HEK293T (cell line): ENCODE measurements around the gene STX19.

ENCODE experiments used
- CTCF ChIA-PET: fragments of 350-600 bp; formaldehyde crosslinking; extraction: SDS; loops from one replicate; lab custom pipeline; 2021; ENCODE audit warnings: antibody characterized with exemption, inconsistent platforms; lab: Yijun Ruan, JAX
- POLR2A ChIA-PET: fragments of 350-600 bp; formaldehyde crosslinking; extraction: SDS; loops from one replicate; lab custom pipeline; 2020; ENCODE audit warnings: antibody characterized with exemption, inconsistent platforms; lab: Yijun Ruan, JAX
- DNase-seq: peaks from one replicate; pipeline ENCODE4 v3.0.0; 2012; ENCODE audit warnings: mixed read lengths; ENCODE audit errors: extremely low spot score
- ARNT ChIP-seq: fragments of 450-650 bp; IDR thresholded peaks from 2 replicates; pipeline ENCODE4 v1.6.1; 2017; ENCODE audit warnings: mild to moderate bottlenecking
- BHLHE40 ChIP-seq: fragments of 450-650 bp; IDR thresholded peaks from 2 replicates; pipeline ENCODE4 v1.6.1; 2016; ENCODE audit warnings: mild to moderate bottlenecking, moderate library complexity, borderline replicate concordance
- CTBP1 ChIP-seq: fragments of 450-650 bp; IDR thresholded peaks from 2 replicates; pipeline ENCODE4 v1.6.1; 2016; ENCODE audit warnings: borderline replicate concordance
- ELF4 ChIP-seq: fragments of 450-650 bp; IDR thresholded peaks from 2 replicates; pipeline ENCODE4 v1.6.1; 2017; ENCODE audit warnings: antibody characterized with exemption
- FOXA1 ChIP-seq: fragments of 450-650 bp; IDR thresholded peaks from 2 replicates; pipeline ENCODE4 v1.6.1; 2016; ENCODE audit warnings: mild to moderate bottlenecking
- FOXK2 ChIP-seq: fragments of 450-650 bp; IDR thresholded peaks from 2 replicates; pipeline ENCODE4 v1.6.1; 2016; ENCODE audit warnings: mild to moderate bottlenecking
- FOXM1 ChIP-seq: fragments of 450-650 bp; IDR thresholded peaks from 2 replicates; pipeline ENCODE4 v1.6.1; 2017; ENCODE audit warnings: mild to moderate bottlenecking, borderline replicate concordance
- HDGF ChIP-seq: fragments of 450-650 bp; IDR thresholded peaks from 2 replicates; pipeline ENCODE4 v1.6.1; 2017; ENCODE audit warnings: antibody characterized with exemption, borderline replicate concordance
- L3MBTL2 ChIP-seq: fragments of 450-650 bp; conservative IDR thresholded peaks from 2 replicates; pipeline ENCODE4 v1.6.1; 2016; ENCODE audit warnings: mild to moderate bottlenecking
- LEF1 ChIP-seq: fragments of 450-650 bp; IDR thresholded peaks from 2 replicates; pipeline ENCODE4 v1.6.1; 2017; ENCODE audit warnings: mild to moderate bottlenecking, borderline replicate concordance
- NFRKB ChIP-seq: fragments of 450-650 bp; IDR thresholded peaks from 2 replicates; pipeline ENCODE4 v1.6.1; 2016; ENCODE audit warnings: mild to moderate bottlenecking, moderate library complexity
- SP1 ChIP-seq: fragments of 450-650 bp; IDR thresholded peaks from 2 replicates; pipeline ENCODE4 v1.6.1; 2017
- SUZ12 ChIP-seq: fragments of 450-650 bp; IDR thresholded peaks from 2 replicates; pipeline ENCODE4 v1.6.1; 2016; ENCODE audit warnings: mild to moderate bottlenecking
- TARDBP ChIP-seq: fragments of 450-650 bp; IDR thresholded peaks from 2 replicates; pipeline ENCODE4 v1.6.1; 2016
- ZNF384 ChIP-seq: fragments of 450-650 bp; IDR thresholded peaks from 2 replicates; pipeline ENCODE4 v1.6.1; 2016
- TF ChIP-seq, protein P1 (sequence below): fragments of 450-650 bp; IDR thresholded peaks from 2 replicates; pipeline ENCODE4 v1.6.1; 2016

The STX19 gene

DNA sequence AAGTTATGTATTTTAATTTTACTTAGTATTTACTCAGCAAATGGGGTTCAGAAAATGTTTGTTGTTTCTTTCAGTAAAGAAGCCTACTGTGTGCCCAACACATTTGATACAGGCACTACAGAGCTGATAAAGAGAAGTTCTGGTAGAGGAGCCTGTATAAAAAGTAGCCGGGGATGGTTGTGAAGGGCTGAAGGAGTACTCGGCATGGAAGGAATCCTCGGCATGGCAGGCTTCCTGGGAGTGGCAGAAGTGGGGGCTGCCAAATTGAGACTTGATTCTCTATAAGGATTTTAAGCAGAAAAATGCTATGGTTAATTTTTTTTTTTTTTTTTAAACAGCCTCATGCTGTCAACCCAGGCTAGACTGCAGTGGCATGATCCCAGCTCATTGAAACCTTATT, 39.2 kb downstream of the STX19 start:
- ChIA-PET POLR2A (interaction anchor here (0.6 to 2.2 kb wide), 6 partner anchors 9 to 76 kb away, joined by 3 to 15 read pairs (median 6); partner anchors contain the start of genes ARL13B, DHFR2, NSUN3 and PROS1), CTCF (interaction anchor here (0.9 kb wide), 1 partner anchor 177 kb away, joined by 5 read pairs; no protein-coding TSS in a partner anchor)
- TF ChIP-seq CTBP1 = no peak
- no peak for TF ChIP-seq ZNF384
- no peak for DNase-seq

DNA sequence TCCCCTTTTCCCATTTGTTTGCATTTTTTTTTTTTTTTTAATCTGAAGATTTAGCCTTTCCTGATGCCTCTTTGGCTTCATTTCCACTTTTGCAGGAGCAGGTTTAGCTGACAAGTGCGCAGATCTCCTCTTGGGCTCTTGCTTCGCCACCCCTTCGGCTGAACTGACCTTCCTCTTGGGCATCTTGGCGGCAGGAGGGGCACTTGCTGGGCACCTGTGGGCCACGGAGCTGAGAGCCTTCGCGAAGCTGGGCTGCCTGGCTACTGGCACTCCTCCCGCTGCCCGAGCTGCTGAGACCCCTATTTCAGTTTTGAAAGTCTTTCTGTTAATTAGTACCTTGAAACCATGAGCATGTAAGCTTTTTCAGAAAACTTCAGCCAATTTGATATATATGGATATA, 39.6 kb downstream of the STX19 start:
- POLR2A ChIA-PET = interaction anchor here (1.1 to 2.2 kb wide), 4 partner anchors 9 to 74 kb away, joined by 4 to 15 read pairs (median 9); partner anchors contain the start of genes ARL13B, DHFR2, NSUN3 and PROS1
- CTCF ChIA-PET = no interaction called here
- no peak for TF ChIP-seq ZNF384
- no peak for TF ChIP-seq L3MBTL2
- TF ChIP-seq ARNT = no peak
- TF ChIP-seq NFRKB = no peak
- no peak for TF ChIP-seq FOXA1
- TF ChIP-seq FOXK2 = no peak
- no peak for TF ChIP-seq HDGF
- TF ChIP-seq BHLHE40 = no peak
- TF ChIP-seq ELF4 = no peak
- TF ChIP-seq LEF1 = no peak
- TF ChIP-seq CTBP1 = no peak
- no peak for TF ChIP-seq SP1
- no peak for TF ChIP-seq TARDBP
- no peak for TF ChIP-seq SUZ12
- TF ChIP-seq FOXM1 = no peak
- TF ChIP-seq, protein P1, sequence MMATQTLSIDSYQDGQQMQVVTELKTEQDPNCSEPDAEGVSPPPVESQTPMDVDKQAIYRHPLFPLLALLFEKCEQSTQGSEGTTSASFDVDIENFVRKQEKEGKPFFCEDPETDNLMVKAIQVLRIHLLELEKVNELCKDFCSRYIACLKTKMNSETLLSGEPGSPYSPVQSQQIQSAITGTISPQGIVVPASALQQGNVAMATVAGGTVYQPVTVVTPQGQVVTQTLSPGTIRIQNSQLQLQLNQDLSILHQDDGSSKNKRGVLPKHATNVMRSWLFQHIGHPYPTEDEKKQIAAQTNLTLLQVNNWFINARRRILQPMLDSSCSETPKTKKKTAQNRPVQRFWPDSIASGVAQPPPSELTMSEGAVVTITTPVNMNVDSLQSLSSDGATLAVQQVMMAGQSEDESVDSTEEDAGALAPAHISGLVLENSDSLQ = no peak
- DNase-seq = no peak

DNA sequence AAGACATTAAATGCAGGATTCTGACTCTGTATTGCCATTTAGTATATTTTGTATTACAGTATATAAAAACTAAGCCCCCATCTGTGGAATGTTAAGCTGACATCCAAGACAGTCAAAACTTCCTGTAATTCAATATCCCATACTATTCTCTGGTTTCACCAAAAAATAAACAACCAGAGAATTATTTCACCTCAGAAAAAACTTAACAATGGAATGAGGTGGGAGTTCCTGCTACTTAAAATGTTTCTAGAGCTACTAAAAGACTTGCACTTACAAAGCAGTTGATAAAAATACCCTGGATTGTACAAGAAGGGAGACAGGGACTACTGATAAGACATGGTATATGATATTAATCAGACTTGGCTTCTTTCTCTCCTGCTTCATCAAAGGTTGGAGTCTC, 40.1 kb downstream of the STX19 start:
- no peak for TF ChIP-seq CTBP1
- TF ChIP-seq HDGF = no peak
- TF ChIP-seq L3MBTL2 = no peak
- TF ChIP-seq BHLHE40 = no peak
- no peak for TF ChIP-seq ZNF384
- TF ChIP-seq FOXA1 = no peak
- TF ChIP-seq, protein P1 = no peak
- no peak for TF ChIP-seq NFRKB
- TF ChIP-seq SUZ12 = no peak
- TF ChIP-seq FOXM1 = no peak
- TF ChIP-seq FOXK2 = no peak
- TF ChIP-seq ELF4 = no peak
- ChIA-PET CTCF (no interaction called here), POLR2A (interaction anchor here (1.3 to 2.2 kb wide), 4 partner anchors 8 to 75 kb away, joined by 4 to 15 read pairs (median 7); partner anchors contain the start of genes ARL13B, DHFR2, NSUN3 and PROS1)
- DNase-seq = no peak

DNA sequence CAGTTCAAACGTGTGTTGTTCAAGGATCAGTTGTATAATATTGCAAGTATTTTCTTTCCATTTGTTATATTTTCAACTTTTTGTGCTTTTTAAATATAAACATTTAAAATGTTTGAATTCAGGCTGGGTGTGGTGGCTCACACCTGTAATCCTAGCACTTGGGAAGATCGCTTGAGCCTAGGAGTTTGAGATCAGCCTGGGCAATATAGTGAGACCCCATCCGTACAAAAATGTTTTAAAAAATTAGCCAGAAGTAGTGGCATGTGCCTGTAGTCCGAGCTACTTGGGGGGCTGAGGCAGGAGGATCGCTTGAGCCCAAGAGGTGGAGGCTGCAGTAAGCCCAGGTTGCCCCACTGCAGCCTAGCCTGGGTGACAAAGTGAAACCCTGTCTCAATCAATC, 43.8 kb downstream of the STX19 start:
- ChIA-PET POLR2A (interaction anchor here (1.6 kb wide), 1 partner anchor 78 kb away, joined by 7 read pairs; the partner anchor contains the start of genes DHFR2 and NSUN3), CTCF (no interaction called here)
- no peak for DNase-seq
- TF ChIP-seq, protein P1 = peak; percentile 44; the same call in 1 of the 2 replicates
- no peak for TF ChIP-seq HDGF

DNA sequence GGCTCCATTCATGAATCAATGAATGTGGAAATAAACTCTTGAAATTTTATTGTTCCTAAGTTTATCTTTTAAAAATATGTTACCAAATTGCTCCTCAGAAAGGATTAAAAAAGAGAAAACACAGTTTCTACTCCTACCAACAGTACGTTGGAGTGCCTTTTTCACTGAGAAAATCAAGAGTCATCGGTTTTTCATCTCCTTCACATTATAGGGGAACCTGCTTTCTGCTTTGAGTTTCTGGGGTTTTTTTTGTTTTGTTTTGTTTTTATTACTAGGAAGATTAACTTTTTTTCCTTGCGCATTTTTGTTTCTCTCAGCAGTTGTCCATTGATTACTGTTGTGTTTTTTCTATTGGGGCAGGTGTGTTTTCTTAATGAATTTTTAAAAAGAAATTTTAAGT, 45.0 kb downstream of the STX19 start:
- POLR2A ChIA-PET = no interaction called here
- DNase-seq = no peak
- CTCF ChIA-PET = no interaction called here
- TF ChIP-seq SP1 (no peak), L3MBTL2 (no peak), FOXM1 (no peak), ZNF384 (no peak)

DNA sequence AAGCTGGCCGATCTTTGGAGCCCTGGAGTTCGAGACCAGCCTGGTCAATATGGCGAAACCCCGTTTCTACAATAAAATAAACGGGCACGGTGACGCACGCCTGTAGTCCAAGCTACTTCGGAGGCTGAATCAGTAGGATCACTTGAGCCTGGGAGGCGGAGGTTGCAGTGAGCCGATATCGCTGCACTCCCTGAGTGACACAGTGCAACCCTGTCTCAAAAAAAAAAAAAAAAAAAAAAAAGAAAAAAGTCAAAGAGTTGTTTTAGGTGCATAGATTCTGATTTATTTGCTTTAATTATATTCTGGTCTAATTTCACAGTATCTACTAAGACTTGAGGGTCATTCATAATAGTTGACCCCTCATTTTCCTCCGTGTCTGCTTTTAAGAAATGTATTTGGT, 46.7 kb downstream of the STX19 start:
- TF ChIP-seq L3MBTL2 (no peak), ZNF384 (peak; percentile 94)
- TF ChIP-seq, protein P1 = peak; percentile 81
- ChIA-PET CTCF (no interaction called here), POLR2A (interaction anchor here (1.8 kb wide), 1 partner anchor 81 kb away, joined by 10 read pairs; the partner anchor contains the start of genes DHFR2 and NSUN3)
- no peak for DNase-seq
